Measurements from ENCODE around the gene CAMK1D.

GRCh38 chr10:12701696-12702095 lies 352.3 kb downstream of the CAMK1D start:
- TF ChIP-seq POLR2A (IDR thresholded peaks at IDR 0.05) (no peak), CTCF (IDR thresholded peaks at IDR 0.05) (no peak)
